ENCODE measurements around the gene NEURL3.

Gene NEURL3

GRCh38 chr2:96484091-96484490 lies 21.1 kb downstream of the NEURL3 start:
- ATAC-seq = no peak
- TF ChIP-seq, protein P1, sequence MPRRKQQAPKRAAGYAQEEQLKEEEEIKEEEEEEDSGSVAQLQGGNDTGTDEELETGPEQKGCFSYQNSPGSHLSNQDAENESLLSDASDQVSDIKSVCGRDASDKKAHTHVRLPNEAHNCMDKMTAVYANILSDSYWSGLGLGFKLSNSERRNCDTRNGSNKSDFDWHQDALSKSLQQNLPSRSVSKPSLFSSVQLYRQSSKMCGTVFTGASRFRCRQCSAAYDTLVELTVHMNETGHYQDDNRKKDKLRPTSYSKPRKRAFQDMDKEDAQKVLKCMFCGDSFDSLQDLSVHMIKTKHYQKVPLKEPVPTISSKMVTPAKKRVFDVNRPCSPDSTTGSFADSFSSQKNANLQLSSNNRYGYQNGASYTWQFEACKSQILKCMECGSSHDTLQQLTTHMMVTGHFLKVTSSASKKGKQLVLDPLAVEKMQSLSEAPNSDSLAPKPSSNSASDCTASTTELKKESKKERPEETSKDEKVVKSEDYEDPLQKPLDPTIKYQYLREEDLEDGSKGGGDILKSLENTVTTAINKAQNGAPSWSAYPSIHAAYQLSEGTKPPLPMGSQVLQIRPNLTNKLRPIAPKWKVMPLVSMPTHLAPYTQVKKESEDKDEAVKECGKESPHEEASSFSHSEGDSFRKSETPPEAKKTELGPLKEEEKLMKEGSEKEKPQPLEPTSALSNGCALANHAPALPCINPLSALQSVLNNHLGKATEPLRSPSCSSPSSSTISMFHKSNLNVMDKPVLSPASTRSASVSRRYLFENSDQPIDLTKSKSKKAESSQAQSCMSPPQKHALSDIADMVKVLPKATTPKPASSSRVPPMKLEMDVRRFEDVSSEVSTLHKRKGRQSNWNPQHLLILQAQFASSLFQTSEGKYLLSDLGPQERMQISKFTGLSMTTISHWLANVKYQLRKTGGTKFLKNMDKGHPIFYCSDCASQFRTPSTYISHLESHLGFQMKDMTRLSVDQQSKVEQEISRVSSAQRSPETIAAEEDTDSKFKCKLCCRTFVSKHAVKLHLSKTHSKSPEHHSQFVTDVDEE (CRISPR knock-in tag; IDR thresholded peaks at IDR 0.05) = no peak
- TF ChIP-seq ZNF70 (CRISPR knock-in tag; IDR thresholded peaks at IDR 0.05) (no peak), OSR1 (CRISPR knock-in tag; IDR thresholded peaks at IDR 0.05) (no peak), GLIS3 (CRISPR knock-in tag; IDR thresholded peaks at IDR 0.05) (no peak), ZC3H10 (CRISPR knock-in tag; IDR thresholded peaks at IDR 0.05) (no peak), TOX (CRISPR knock-in tag; IDR thresholded peaks at IDR 0.05; ENCODE audit: borderline replicate concordance) (no peak), PATZ1 (CRISPR knock-in tag; IDR thresholded peaks at IDR 0.05; ENCODE audit: borderline replicate concordance) (no peak), BACH2 (CRISPR knock-in tag; IDR thresholded peaks at IDR 0.05; ENCODE audit: borderline replicate concordance) (no peak), ESRRG (CRISPR knock-in tag; IDR thresholded peaks at IDR 0.05) (no peak), ZNF565 (CRISPR knock-in tag; conservative IDR thresholded peaks at IDR 0.05; ENCODE audit: low read depth) (no peak), ZNF8 (CRISPR knock-in tag; IDR thresholded peaks at IDR 0.05) (no peak), ZFP3 (CRISPR knock-in tag; IDR thresholded peaks at IDR 0.05) (no peak), PPARA (CRISPR knock-in tag; IDR thresholded peaks at IDR 0.05; ENCODE audit: borderline replicate concordance) (no peak), CREB5 (CRISPR knock-in tag; IDR thresholded peaks at IDR 0.05; ENCODE audit: low read depth) (no peak)

DNA sequence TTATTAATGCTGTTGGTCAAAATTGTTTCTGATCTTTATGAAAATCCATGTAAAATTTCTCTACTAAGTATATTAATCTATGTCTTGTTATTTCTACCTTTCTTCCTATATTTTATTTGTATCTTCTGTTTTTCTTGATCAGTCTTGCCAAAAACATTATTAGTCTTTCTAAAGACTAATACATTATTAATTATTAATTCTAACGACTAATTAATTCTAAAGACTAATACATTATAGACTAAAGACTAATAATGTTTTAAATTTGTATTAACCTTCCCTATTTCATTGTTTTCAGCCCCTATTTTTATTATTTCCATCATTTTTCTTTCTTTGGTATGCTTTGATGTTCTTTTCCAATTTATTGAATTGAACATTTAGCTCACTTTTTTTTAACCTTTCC lies 27.7 kb downstream of the NEURL3 start:
- no peak for TF ChIP-seq ESRRG (CRISPR knock-in tag; IDR thresholded peaks at IDR 0.05)
- ATAC-seq = no peak

DNA sequence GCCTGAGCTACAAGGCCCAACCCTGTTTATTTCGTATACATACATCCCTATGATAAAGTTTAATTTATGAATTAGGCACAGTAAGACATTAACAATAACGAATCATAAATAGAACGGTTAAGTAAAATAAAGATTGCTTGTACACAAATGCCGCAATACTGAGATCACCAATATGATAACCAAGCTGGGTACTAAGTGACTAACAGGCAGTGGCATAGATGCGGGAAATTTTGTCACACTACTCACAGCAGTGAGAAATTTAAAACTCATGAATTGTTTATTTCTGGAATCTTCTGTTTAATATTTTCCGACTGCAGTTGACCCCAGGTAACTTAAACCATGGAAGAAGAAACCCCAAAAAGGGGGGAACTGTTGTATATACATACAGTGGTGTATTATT lies 33.4 kb downstream of the NEURL3 start:
- TF ChIP-seq ZNF565 (CRISPR knock-in tag; conservative IDR thresholded peaks at IDR 0.05; ENCODE audit: low read depth) (no peak), ZNF8 (CRISPR knock-in tag; IDR thresholded peaks at IDR 0.05) (no peak), ZC3H10 (CRISPR knock-in tag; IDR thresholded peaks at IDR 0.05) (no peak), TCF4 (CRISPR knock-in tag; IDR thresholded peaks at IDR 0.05; ENCODE audit: borderline replicate concordance) (no peak), CREB5 (CRISPR knock-in tag; IDR thresholded peaks at IDR 0.05; ENCODE audit: low read depth) (no peak), CSDC2 (CRISPR knock-in tag; IDR thresholded peaks at IDR 0.05) (no peak), ZFP3 (CRISPR knock-in tag; IDR thresholded peaks at IDR 0.05) (no peak), GLIS3 (CRISPR knock-in tag; IDR thresholded peaks at IDR 0.05) (no peak), ZFP30 (CRISPR knock-in tag; IDR thresholded peaks at IDR 0.05) (no peak), PPARA (CRISPR knock-in tag; IDR thresholded peaks at IDR 0.05; ENCODE audit: borderline replicate concordance) (no peak), POU6F1 (CRISPR knock-in tag; IDR thresholded peaks at IDR 0.05; ENCODE audit: borderline replicate concordance, low read depth) (no peak), ZNF70 (CRISPR knock-in tag; IDR thresholded peaks at IDR 0.05) (no peak), TOX (CRISPR knock-in tag; IDR thresholded peaks at IDR 0.05; ENCODE audit: borderline replicate concordance) (no peak), OSR1 (CRISPR knock-in tag; IDR thresholded peaks at IDR 0.05) (no peak), SNAI2 (CRISPR knock-in tag; IDR thresholded peaks at IDR 0.05) (no peak), ARNTL (CRISPR knock-in tag; IDR thresholded peaks at IDR 0.05; ENCODE audit: borderline replicate concordance, low read depth) (no peak), ISL1 (CRISPR knock-in tag; IDR thresholded peaks at IDR 0.05) (no peak)
- TF ChIP-seq, protein P1 (CRISPR knock-in tag; IDR thresholded peaks at IDR 0.05) = no peak
- ATAC-seq = no peak

Data from SK-N-SH treated with all-trans-retinoic acid at 6 μM for 48 hours (cell line).